Muscle layer of duodenum (tissue), 2 donors: ENCODE data around the gene TBCA.

Source experiments
- H3K27ac ChIP-seq: one replicate; pipeline ENCODE4 v1.7.0; 2013; ENCODE audit warnings: mild to moderate bottlenecking, low read length
- H3K27me3 ChIP-seq: one replicate; pipeline ENCODE4 v1.7.0; 2013; ENCODE audit warnings: low read depth, mild to moderate bottlenecking, control low read depth, low read length
- H3K36me3 ChIP-seq, 2 donors: one replicate each; pipeline ENCODE4 v1.7.0; 2013; ENCODE audit warnings: low read length in 2 of 2, control low read depth in 1 of 2, mild to moderate bottlenecking in 1 of 2; ENCODE audit not compliant: insufficient read depth in 2 of 2, control insufficient read depth in 1 of 2
- H3K4me1 ChIP-seq, 2 donors: one replicate each; pipeline ENCODE4 v1.7.0; 2013; ENCODE audit warnings: low read length in 2 of 2, mild to moderate bottlenecking in 2 of 2, control low read depth in 1 of 2, moderate library complexity in 1 of 2; ENCODE audit not compliant: insufficient read depth in 2 of 2, control insufficient read depth in 1 of 2
- H3K4me3 ChIP-seq, 2 donors: one replicate each; pipeline ENCODE4 v1.7.0; 2013; ENCODE audit warnings: low read length in 2 of 2, low read depth in 1 of 2, mild to moderate bottlenecking in 1 of 2
- H3K9me3 ChIP-seq, 2 donors: one replicate each; pipeline ENCODE4 v1.7.0; 2013; ENCODE audit warnings: low read length in 2 of 2, control low read depth in 1 of 2, mild to moderate bottlenecking in 1 of 2; ENCODE audit not compliant: control insufficient read depth in 1 of 2
- donor health status: healthy.

TBCA gene

DNA sequence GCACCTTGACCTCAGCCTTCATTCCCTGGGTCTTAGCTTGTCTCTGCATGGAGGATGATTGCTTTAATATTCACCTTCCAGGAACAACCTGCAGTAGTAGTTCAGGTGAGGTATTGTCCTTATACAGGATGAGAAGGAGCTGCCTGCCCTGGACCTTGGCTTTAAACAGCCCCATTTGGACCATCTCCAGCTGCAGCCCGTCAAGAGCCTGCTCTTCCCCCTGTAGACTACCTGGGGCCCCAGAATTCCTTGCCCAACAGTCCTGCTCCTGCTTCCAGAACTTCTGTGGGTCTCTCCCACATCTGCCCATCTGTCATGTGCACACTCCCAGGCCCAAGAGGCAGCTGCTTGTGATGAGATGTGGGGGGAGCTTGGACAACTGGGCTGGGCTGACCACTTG, 125.5 kb downstream of the TBCA start:
- H3K27ac ChIP-seq: no peak overlapping the region
- peaks cover 0 to 3% of the 10 kb centered on the region in 2 donors for H3K4me1 ChIP-seq
- peaks cover 10% of the 10 kb centered on the region for H3K27me3 ChIP-seq
- H3K9me3 ChIP-seq: no peaks in the 10 kb centered on the region
- H3K4me3 ChIP-seq: no peak overlapping the region
- H3K36me3 ChIP-seq: no peaks in the 10 kb centered on the region

DNA sequence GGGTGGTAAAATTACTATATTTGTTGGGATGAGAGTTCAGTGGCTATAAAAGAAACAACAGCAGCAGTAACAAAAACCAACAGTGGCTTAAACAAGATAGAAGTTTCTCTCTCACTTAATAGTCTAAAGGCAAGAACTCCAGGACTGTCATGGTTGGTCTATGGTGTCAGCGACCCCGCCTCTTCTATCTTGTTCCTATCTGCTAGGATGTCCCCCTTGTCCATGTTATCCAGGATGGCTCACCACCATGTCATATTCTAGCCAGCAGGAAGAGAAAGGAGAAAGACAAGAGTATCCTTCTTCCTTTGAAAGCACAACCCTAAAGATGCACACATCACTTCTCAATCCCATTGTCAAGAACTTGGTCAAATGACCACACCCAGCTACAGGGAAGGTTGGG, 126.4 kb downstream of the TBCA start:
- no peaks in the 10 kb centered on the region for H3K36me3 ChIP-seq
- H3K27me3 ChIP-seq: peaks cover 13% of the 10 kb centered on the region
- peaks cover 0 to 9% of the 10 kb centered on the region in 2 donors for H3K4me1 ChIP-seq
- H3K4me3 ChIP-seq: no peak overlapping the region
- no peak overlapping the region for H3K27ac ChIP-seq
- H3K9me3 ChIP-seq: no peaks in the 10 kb centered on the region

DNA sequence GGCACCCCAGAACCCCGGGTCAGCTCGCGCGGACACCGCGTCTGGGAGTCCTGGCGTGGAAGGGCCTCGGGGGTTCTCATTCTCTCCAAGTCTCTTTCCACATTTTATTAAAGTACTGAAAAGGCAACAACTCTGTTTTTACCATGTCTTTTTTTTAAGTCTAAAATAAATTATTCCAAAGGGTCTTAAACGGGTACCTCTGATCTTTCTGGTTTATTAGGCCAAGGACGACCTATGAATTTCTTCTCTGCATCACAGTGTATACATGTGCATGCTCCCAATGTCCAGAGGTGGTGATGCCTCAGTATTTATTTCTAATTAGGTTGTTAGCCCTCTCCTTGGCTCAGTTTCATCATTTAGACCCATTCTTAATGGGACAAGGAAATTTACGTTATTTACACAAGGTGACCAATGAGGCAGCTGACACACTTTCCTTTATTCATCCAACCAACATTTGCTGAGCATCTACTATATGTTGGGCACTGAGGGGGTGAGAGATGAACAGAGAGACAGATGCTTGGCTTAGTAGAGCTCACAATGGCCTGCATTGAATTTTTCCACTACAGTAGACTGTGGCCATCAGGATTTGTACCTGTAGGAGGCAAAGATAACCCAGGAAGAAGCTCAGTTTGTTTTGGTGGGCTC, 130.0 kb downstream of the TBCA start:
- no peaks in the 10 kb centered on the region for H3K36me3 ChIP-seq
- peaks cover 0 to 28% of the 10 kb centered on the region in 2 donors for H3K4me1 ChIP-seq

DNA sequence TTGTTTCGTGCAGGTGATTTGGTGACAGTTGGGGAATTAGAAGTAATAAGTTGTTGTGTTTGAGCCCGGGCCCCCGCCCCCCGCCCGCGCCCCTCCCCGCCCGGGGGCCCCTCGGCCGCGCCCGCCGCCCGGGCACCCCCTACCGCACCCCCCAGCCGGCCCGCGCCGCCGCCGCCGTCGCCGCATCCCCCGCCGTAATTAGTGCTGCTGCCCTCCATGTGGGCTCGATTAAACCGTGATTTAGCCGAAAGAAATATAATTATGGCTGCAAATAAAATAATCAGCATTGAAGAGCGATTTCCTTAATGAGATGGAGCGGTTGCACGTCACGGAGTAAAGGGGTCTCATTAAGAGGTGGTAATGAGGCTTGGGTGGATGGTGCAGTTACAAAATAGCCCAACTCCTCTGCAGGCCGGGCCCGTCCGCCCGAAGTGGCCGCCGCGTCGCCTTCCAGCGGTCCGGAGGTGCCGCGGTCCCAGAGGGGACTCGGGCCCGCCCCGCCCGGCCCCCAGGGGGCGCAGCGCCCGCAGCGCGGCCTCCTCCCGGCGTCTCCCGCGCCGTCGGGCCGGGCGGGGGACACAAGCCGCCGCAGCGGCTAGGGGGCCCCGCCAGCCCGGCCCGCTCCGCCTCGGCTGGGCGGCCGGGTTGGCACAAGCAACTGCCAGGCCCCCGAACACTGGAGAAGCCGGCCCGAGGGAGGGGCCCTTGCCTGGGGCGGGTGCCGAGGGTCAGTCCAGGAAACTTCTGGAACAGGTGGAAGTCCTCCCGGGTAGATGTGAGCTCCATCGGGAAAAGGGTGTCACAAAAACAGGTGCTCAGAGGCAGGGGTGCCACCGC, 130.8 kb downstream of the TBCA start:
- H3K27me3 ChIP-seq: peaks cover 57% of the 10 kb centered on the region
- no peak overlapping the region for H3K4me3 ChIP-seq
- no peaks in the 10 kb centered on the region for H3K36me3 ChIP-seq
- peaks cover 0 to 35% of the 10 kb centered on the region in 2 donors for H3K4me1 ChIP-seq
- peaks cover 0 to 8% of the 10 kb centered on the region in 2 donors for H3K9me3 ChIP-seq
- no peak overlapping the region for H3K27ac ChIP-seq

More for the DNA sequence above, 130.0 kb downstream of the TBCA start:
- Histone ChIP-seq H3K9me3 (peaks cover 0 to 8% of the 10 kb centered on the region in 2 donors), H3K27me3 (peaks cover 50% of the 10 kb centered on the region), H3K4me3 (no peak overlapping the region), H3K27ac (no peak overlapping the region)

DNA sequence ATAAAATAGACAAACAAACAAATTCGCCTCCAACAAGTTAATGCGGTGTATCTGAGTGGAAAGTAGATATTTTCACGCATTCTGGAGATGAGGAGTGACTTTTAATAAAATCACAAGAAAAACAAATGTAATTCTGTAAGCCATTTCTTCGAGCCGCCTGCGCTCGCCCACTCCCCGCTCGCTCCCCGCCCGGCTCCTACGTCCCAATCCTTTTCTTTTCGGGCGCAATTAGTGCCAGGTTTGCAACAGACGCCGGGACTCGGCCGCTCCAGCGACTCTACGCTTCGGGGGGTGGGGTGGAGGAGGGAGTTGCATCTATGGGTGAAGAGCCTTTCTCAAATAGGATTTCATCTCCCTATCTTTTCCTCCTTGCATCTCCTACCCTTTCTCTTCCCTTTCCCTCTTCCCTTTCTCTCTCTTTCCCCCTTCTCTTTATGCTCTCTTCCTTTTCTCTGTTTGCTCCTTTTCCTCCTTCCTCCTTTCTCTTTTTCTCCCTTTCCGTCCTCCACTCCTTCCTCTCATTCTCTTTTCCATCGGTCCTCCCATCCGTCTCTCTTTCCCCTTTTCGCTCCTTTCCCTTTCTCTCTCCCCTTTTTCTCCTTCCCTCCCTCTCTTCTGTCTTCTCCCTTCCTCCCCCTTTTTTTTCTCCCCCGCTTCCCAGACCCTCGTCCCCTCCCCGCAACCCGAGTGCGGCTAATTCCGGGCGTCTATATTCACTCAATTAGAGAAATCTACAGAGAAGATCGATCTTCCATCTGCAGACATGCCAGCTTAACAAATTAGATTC, 131.6 kb downstream of the TBCA start:
- H3K27ac ChIP-seq: no peak overlapping the region
- H3K4me1 ChIP-seq: peaks cover 0 to 39% of the 10 kb centered on the region in 2 donors
- H3K4me3 ChIP-seq: no peak overlapping the region
- H3K27me3 ChIP-seq: peaks cover 65% of the 10 kb centered on the region
- H3K36me3 ChIP-seq: no peaks in the 10 kb centered on the region
- H3K9me3 ChIP-seq: peaks cover 0 to 8% of the 10 kb centered on the region in 2 donors

DNA sequence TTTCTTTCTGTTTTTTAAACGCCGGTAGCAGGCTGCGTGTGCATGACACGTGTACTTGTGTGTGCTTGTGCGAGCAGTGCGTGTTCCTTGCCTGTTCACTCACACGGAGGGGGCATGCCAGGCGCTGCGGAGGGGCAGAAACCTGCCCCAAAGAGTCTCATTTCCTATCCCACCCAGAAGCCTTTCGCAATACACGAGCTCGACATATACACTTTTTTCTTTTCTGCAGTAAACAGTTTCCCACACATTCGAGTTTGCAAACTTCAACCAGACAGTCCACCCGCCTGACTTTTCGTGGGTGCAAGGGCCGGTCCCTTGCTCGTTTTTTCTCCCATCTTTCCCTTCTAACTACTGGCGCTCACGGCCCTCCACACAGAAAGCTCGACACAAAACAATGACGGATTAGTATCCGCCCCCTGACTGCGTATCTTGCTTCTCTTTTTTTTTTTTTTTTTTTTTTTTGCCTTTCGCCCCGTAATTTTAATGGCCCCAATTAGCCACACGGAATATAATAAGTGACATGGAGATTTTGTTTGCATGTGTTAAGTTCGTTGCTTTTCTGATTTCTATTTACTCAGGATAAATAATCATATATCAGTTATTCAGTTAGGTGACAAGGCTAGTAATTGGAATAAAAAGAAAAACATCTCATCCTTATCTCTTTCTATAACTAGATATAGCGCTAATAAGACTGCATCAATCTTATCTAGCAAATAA, 132.3 kb downstream of the TBCA start:
- Histone ChIP-seq H3K36me3 (no peaks in the 10 kb centered on the region), H3K27ac (no peak overlapping the region), H3K4me1 (peaks cover 0 to 45% of the 10 kb centered on the region in 2 donors), H3K9me3 (peaks cover 0 to 8% of the 10 kb centered on the region in 2 donors), H3K27me3 (peaks cover 72% of the 10 kb centered on the region), H3K4me3 (no peak overlapping the region)

DNA sequence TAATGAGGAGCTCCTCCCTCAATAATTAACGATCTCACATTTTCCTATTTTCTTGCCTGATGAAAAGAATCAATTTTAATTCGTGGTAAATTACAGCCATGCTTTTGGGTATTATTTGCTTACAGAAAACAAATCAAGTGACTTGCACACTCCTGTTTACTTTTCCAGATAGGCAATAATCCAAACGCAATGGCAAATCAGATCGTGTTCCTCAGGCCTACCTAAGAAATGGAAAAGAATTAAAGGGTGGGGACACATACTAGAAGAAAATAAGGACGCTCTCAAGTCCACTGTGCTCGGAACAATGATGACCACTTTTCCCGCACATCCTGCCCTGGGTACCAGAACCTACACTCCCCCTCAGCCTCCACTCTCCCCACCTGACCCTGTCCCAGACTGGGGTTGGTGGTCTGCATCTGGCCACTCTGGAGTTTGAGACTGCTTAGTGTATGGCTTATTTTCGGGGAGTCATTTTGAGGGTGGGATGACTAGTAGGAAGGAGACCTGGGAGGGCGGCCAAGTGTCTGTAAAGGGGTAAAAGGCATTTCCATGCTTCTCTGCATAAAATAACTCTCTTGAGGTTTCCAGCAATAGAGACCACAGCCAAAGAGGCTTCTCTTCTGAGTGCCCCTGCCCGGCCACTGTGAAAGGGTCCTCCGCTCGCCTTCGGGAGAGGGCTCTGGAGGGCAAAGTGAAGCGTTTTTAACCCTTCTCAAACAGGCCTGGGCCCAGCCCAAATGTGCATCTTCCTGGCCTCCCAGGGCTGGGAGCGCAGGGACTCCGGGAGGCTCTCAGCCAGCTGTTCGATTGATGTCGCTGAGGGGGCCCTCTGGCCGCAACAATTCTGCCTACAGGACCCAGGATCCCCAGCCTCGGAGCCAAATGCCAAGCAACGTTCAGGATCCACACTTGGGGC, 133.1 kb downstream of the TBCA start:
- Histone ChIP-seq H3K27me3 (peaks cover 80% of the 10 kb centered on the region), H3K4me1 (peaks cover 0 to 50% of the 10 kb centered on the region in 2 donors), H3K9me3 (peaks cover 0 to 8% of the 10 kb centered on the region in 2 donors), H3K27ac (no peak overlapping the region), H3K36me3 (no peaks in the 10 kb centered on the region), H3K4me3 (no peak overlapping the region)

DNA sequence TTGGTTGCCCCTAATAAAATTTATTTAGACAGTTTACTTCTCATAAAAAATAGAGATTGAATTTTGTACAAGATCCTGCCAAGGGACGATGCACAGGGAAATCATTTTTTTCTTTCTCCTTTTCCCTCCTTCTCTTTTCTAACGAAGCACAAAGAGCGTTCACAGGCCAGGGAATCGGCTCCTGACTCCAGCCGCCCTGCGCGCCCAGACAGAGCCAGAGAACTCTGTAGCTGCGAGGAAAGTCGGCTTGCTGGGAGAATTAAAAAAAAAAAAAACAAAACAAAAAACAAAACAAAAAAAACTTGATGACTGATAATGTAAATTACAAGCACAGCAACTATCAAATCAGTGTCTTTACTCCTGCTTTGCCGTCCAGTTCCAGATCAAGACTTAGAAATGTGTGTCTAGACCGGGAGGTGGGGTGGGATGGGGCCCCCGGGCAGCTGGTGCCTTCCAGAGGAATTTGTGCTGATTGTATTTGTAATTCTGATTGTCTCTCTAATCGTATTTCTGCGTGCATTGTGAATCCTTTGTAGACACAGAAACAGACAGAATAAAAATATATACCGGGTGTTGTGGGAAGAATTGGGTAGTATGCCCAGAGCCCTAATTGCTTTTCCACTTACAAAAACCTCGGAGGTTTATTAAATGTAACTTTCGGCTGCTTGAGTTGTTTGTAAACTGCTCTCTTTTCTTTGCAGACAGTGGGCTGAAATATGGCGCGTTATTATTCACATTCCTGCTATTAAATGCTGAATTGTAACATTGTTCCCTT, 134.0 kb downstream of the TBCA start:
- H3K27me3 ChIP-seq: peaks cover 89% of the 10 kb centered on the region
- no peak overlapping the region for H3K4me3 ChIP-seq
- no peak overlapping the region for H3K27ac ChIP-seq
- H3K4me1 ChIP-seq: peaks cover 0 to 58% of the 10 kb centered on the region in 2 donors
- H3K9me3 ChIP-seq: peaks cover 0 to 8% of the 10 kb centered on the region in 2 donors
- H3K36me3 ChIP-seq: no peaks in the 10 kb centered on the region

DNA sequence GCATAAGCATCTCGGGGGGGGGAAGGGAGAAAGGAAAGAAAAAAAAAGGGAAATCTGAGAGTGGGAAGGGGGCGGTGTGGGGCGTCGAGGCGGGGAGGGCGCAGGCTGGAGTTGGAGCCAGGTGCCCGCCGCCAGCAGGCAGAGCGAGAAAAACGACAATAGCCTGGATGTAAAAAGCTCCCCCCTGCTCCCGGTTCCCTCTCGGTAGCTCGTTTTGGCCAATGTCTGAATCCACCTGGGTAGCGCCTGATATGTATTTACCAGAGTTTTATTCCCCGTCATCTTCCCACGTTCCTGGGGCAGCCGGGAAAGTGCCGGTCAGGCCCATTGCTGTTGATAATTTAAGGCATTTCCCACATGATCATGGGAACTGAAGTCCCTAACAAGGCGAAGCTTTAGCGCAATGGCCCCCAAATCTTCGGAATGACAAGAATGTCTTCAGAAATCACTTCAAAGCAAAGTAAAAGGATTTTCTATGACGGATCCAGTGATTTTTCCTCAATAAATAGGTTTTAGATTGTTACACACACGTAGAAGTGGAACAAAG, 134.7 kb downstream of the TBCA start:
- peaks cover 0 to 65% of the 10 kb centered on the region in 2 donors for H3K4me1 ChIP-seq
- peaks cover 3 to 8% of the 10 kb centered on the region in 2 donors for H3K9me3 ChIP-seq
- H3K27me3 ChIP-seq: peaks cover 93% of the 10 kb centered on the region
- H3K27ac ChIP-seq: no peak overlapping the region
- H3K36me3 ChIP-seq: no peaks in the 10 kb centered on the region
- H3K4me3 ChIP-seq: no peak overlapping the region
